ENCODE results near the gene ZNF766.

DNA sequence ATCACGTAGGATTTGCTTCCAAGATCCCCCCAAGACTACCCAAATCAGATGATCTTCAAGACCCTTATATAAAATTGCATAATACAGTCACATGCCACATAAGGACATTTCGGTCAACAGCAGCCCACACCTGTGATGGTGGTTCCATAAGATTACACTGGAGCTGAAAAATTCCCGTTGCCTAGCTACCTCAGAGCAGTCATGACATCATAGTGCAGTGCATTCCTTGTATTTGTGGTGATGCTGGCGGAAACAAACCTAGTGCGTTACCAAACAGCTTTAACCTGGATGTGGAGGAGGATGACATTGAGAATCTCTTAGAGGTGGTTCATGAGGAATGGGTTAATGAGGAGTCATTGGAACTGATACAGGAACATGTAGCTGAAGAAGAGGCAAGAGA is 4.8 kb downstream of the ZNF766 start:
- TF ChIP-seq, protein P1, sequence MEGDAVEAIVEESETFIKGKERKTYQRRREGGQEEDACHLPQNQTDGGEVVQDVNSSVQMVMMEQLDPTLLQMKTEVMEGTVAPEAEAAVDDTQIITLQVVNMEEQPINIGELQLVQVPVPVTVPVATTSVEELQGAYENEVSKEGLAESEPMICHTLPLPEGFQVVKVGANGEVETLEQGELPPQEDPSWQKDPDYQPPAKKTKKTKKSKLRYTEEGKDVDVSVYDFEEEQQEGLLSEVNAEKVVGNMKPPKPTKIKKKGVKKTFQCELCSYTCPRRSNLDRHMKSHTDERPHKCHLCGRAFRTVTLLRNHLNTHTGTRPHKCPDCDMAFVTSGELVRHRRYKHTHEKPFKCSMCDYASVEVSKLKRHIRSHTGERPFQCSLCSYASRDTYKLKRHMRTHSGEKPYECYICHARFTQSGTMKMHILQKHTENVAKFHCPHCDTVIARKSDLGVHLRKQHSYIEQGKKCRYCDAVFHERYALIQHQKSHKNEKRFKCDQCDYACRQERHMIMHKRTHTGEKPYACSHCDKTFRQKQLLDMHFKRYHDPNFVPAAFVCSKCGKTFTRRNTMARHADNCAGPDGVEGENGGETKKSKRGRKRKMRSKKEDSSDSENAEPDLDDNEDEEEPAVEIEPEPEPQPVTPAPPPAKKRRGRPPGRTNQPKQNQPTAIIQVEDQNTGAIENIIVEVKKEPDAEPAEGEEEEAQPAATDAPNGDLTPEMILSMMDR (IDR thresholded peaks at IDR 0.05): no peak
- no peak for TF ChIP-seq EP300 (IDR thresholded peaks at IDR 0.05; ENCODE audit: low read depth)
